NK-92 (cell line): ENCODE measurements around the gene MIA2.
"Not testable (repeated sequence)": the region's sequence is repeated elsewhere in the genome, so short reads cannot be mapped to it uniquely, and the experiment has no call there.

Source experiments
- DNase-seq: peaks from one replicate; lab custom pipeline; 2025; ENCODE audit not compliant: unreplicated experiment; lab: John Stamatoyannopoulos, UW

Gene MIA2

GRCh38 chr14:39267608-39268005, 33.9 kb downstream of the MIA2 start:
- no peak for DNase-seq

DNA sequence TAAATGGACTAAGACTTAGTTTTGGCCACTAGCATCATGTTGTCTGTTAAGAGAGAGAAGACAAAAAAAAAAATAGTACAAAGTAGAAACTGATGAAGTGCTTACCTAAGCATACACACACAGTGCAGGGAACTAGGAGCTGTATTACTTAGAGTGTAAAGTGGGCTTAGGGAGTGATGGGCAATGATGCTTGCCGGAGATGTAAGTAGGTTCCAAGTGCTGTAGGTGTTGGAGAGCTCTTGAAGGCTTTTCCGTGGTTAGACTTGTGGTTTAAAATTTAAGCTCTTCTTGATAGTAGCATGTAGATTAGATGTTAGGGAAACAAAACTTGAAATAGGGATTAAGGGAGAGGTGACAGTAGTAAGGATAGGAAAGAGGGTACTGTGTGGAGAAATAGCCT, 34.7 kb downstream of the MIA2 start:
- DNase-seq, result no peak

- no peak for DNase-seq
These were observed 39.2 kb downstream of the MIA2 start for GRCh38 chr14:39272918-39273317.

- DNase-seq, result no peak
These were observed 41.7 kb downstream of the MIA2 start for GRCh38 chr14:39275395-39275794.

DNA sequence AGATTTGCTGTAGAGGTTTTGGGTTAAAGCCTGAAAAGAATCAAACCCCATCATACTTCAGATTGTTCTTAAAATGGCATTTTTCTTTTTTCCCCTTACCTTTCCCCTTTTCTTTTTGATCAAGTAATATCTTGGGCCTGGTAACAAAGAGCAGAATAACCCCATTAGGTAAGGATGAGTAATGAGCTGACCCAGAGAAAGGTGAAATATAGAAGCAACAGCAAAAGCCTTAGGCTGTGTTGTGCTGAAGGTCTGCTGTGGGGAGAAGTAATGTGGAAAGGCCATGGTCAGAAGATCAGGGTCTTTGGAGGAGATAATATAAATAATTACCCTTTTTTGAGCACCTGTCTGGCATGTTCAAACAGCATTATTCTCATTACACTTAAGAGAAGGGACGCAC, 42.3 kb downstream of the MIA2 start:
- DNase-seq, result no peak

DNA sequence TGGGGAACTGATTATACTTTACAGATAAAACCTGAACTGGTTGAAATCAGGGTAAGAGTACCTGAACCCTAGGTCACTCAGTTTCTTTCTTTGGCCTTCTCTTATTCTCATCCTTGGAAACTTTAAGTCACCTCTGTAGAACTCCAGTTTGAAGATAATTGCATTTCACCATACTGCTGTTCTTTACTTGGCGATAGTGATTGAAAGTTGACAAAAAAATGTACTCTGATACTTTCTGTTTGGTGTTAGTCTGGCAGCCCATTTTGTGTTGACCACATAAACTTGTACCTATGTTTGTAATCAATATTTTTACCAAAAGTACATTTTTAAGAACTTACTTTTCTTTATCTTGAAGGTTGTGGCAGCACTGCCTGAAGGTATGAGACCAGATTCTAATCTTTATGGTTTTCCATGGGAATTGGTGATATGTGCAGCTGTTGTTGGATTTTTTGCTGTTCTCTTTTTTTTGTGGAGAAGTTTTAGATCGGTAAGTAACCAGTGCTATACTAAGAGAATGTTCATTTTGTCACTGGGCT, 42.9 kb downstream of the MIA2 start:
- DNase-seq, result no peak

DNA sequence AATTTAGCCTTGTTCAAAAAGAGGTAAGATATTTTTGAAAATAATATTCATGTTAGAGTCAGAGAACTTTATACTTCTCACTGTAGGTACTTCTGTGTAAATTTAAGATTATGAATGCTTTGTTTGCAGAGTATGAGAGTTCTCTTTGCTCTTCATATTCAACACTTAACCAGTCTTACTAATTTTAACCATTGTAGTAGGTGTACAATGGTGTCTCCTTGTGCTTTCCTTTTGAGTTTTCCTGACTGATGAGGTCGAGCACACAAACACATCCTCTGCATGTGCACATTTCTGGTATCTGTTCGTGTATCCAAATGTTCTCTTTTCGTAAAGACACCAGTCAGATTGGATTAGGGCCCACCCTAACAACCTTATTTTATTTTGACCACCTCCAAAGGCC, 45.8 kb downstream of the MIA2 start:
- no peak for DNase-seq

- DNase-seq, result not testable (repeated sequence)
These were observed 47.0 kb downstream of the MIA2 start for GRCh38 chr14:39280678-39281077.

- DNase-seq, result no peak
These were observed 55.8 kb downstream of the MIA2 start for GRCh38 chr14:39289523-39289922.

DNA sequence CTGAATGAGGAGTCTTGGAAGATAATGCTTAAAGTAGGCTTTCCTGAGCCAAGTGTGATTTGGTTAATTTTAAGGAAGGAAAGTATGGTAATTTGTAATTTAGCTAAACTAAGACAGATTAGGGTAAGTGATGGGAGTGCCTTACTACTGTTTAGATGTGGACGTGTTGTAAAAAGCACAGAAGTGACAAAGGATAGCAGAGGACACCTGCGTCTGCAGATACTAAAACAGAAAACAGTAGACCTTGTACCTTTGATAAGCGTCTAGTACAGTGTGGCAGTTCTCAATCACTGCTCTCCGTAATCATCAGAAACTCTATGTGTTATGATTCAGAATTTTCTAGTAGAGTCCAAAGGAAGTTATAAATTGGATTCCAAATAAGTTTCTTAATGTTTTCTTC, 58.0 kb downstream of the MIA2 start:
- no peak for DNase-seq

DNA sequence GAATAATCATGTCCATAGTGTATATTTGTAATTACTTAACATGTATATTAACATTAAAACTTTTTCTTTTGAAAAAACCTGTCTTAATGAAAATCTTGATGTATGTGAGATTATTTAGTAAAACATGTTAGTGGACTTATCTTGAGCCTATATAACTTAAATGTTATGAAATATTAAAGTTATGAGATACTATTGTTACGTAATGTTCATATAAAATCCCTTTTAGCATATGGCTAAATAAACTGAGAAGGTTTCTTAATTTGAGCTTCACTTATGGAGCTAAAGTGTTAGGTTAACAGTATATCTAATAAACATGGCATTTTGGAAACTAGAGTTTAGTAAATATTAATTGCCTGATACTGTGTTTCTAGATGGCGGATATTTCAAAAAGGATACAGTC, 59.9 kb downstream of the MIA2 start:
- DNase-seq, result no peak

DNA sequence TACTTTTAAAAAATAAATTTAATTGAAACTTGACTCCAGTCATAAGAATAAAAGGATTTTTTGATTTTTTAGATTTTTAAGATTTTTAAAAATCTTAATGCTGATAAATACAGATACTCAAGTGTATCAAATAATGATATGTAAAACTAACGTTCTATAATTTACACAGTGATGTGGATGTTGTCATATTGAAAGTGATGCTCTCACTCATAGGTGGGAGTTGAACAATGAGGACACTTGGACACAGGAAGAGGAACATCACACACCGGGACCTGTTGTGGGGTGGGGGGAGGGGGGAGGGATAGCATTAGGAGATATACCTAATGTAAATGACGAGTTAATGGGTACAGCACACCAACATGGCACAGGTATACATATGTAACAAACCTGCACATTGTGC, 66.7 kb downstream of the MIA2 start:
- DNase-seq, result not testable (repeated sequence)

DNA sequence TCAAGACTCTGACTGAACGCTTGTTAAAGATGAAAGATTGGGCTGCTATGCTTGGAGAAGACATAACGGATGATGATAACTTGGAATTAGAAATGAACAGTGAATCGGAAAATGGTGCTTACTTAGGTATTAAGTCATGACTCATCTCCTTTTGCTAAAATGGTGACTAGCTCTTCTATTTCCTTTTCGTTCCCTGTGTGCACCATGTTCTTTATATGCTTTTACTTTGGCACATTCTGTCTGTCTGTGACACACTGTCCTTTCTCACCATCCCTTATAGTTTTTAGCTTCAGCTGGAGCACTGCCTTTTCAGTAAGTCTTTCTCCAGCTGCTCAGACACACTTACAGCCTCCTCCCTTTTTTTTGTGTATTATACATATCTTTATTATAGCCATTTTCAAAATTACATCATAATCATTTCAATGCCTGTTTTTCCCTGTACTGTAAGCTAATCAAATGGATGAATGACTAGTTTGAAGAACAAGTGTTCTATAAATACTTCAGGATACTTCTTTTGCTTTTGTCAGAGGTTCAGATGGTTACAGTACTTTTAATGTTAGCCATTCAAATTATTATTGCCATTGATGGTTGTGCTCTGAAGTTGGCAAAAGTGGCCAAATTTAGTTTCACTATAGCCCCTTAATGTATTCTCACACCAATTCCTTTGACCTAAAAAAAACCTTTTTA, 68.6 kb downstream of the MIA2 start:
- no peak for DNase-seq

DNA sequence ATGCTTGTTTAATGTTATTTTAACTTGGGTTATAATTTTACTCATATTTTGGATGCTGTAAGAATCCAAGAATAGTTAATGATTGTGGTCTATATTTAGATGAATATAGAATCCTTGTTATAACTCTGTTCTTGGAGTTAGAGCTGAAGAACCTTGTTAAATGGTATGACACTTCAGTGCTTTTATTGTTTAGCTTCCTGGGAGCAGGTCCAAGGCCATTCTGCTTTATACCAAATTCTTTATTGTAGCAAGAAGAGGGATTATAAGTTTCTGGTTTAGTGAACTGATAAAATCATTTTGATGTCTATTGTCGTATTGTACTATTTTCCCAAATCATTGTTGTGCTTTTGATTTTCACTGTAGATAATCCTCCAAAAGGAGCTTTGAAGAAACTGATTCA, 69.4 kb downstream of the MIA2 start:
- no peak for DNase-seq

GRCh38 chr14:39307815-39308214, 74.1 kb downstream of the MIA2 start:
- DNase-seq, result no peak

DNA sequence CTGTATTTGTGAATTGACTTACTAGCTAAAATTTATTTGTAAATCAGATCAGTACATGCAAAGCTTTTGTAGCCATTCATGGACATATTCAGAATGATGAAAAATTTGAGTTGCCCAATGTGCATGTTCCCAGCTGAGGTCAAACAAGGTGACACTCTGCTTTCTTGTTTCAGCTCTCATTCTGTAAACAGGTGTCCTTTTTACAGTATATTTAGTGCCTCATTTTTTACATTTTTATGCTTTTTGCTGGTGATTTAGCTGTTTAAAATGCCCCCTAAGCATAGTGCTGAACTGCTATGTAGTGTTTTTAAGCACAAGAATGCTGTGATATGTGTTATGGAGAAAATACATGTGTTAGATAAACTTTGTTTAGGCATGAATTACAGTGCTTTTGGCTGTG, 76.3 kb downstream of the MIA2 start:
- DNase-seq, result no peak

DNA sequence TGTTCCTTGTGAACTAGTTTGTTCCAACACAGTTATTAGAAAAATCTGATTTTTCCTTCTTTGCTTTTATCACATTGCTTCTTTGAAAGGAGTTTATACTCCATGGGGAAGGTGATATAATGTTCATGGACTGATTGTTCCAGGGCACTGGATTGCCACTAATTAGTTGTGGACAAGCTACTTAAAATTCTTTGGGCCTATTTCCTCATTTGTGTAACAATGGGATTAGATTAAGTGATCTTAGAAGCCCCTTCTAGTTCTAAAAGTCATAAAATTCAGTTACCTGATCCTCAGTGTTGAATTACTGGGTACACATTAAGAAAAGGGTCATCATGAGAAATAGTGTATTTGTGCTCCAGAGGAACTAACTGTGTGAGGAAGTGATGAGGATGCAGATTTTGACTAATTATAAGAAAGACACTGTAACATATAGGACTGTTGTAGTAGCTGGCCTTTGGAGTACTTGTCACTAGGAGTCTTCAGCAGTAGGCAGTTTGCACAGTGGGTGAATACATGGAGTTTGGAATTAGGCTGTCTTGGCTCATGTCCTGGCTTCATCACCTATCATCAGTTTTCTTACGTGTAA, 82.2 kb downstream of the MIA2 start:
- no peak for DNase-seq

DNA sequence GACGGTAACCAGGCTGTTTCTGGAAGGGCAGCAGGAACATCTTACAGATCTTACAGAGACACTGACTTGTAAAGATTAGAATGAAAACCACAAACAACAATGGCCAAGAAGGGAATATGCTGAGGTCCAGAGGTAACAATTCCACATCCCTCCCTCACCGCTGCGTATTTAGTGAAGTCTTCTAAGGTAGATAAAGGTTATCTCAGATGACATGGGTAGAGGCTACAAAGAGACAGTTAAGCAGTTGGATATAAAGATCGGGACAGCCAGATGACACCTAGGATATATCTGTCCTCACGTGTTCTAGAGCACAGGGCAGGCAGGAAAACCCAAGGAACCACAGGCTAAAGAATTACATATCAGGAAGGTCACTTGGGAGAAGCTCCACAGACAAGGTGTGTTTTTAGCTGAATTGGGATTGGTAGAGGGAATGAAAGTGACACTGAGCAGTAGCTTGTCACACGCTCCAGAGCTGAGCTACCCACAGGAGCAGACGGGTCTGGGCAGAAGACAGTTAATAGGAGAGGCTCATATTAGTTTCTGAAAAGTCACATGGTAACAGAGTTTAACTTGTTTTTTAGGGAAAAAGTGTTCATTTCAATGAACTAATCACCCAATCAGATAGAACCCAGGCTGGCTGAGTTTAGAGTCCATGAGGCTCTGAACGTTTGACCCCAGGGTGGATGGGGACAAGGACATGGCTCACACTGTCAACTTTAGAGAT, 83.3 kb downstream of the MIA2 start:
- DNase-seq, result no peak

DNA sequence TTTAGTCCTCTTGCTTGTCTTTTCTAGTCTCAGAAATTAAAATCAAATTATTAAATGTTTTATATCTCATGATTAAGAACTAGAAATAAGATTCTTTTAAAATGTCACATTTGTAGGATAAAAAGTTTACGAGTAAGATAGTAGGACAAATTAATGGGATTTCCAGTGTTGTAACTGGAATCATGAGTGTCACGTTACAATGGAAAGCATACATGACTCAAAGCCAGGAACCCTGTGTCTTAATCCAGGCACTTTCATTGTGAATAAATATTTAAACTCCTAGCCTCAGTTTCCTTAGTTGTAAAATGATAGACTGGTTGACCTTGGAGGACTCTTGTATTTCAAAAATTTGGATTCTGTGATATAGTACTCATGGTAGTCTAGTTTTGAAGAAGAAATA, 84.9 kb downstream of the MIA2 start:
- no peak for DNase-seq

DNA sequence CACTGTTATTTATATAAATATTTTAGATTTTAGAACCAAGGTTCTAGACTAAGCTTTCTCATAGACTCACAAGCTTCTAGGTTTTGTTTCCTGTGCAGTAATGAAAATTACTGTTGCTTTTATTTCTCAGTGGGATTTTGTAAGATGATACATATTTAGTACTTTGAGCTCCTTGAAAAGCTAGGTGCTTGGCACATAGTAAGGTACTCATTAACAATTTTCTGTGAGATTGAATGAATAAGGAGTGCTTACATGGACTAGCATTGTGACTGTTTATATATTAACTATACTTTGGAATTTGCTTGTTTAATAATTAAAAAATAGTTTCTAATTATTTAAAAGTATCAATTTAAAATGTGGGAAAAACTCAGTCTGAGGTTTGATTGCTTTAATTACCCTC, 85.7 kb downstream of the MIA2 start:
- no peak for DNase-seq

DNA sequence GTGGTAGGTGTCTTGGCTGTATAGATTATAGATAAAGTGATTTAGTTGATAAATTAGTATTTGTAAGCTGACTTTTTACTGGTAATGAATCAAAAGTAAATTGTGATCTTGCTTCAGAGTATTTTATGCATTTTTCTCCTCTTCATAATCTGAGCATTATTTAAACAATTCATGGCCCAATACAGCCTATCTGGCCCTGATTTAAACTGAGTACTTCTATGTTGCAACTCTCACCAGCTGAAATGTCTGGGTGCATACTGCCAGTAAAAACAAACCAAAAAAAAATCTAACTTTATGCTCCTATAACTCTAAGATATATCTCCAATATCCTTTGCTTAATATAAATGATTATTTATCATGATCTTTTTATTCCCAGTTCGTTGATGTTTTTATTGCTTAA, 86.6 kb downstream of the MIA2 start:
- DNase-seq, result no peak

GRCh38 chr14:39322807-39323206, 89.1 kb downstream of the MIA2 start:
- DNase-seq, result no peak
